K562 (cell line): ENCODE measurements around the gene FARP1. TPM values are rescaled to one million over a fixed set of nuclear protein-coding genes. Genes with fewer than 3 reads are reported as not detected.

Experiments
- ATAC-seq: fragments of 200-7000 bp; cut with Tn5 transposase; 3 replicates; pipeline ENCODE4 v1.9.1; 2020; ENCODE audit warnings: moderate library complexity
- BruUV-seq: library from RNA; stranded (reverse); fragments of 400-500 nt; replicated peaks from 2 replicates; lab custom pipeline; 2021; lab: Mats Ljungman, UMichigan
- CTCF ChIA-PET: fragments of 300-600 bp; formaldehyde crosslinking; extraction: SDS; loops from one replicate; lab custom pipeline; 2021; ENCODE audit warnings: low intra/inter-chr PET ratio; lab: Yijun Ruan, JAX
- POLR2A ChIA-PET: fragments of 300-600, 350-650 bp; sonication (Branson Sonifier 250); formaldehyde crosslinking; extraction: SDS; loops from one replicate; lab custom pipeline; 2021; ENCODE audit warnings: antibody characterized with exemption, inconsistent platforms; lab: Yijun Ruan, JAX
- DNase-seq, 4 experiments: peaks; one replicate each; pipeline versions ENCODE4 v3.0.0 to v3.0.0-alpha.2; 2011 to 2018; ENCODE audit warnings: low spot score in 3 of 4, mixed read lengths in 3 of 4; ENCODE audit errors: extremely low read depth in 1 of 4
- FAIRE-seq: peaks from 2 replicates; lab custom pipeline; 2011; peaks lifted over from hg19 to GRCh38; lab: Jason Lieb, UNC
- H2AFZ ChIP-seq: 2 replicates; pipeline ENCODE4 v1.6.0; 2011; ENCODE audit warnings: low read depth, low read length, control low read depth, inconsistent platforms
- H3K27ac ChIP-seq: fragments of 200-600 bp; 3 replicates; pipeline ENCODE4 v1.8.0; 2011; ENCODE audit warnings: low read depth, mild to moderate bottlenecking, control low read depth, inconsistent platforms, low read length, moderate library complexity, mixed read lengths; ENCODE audit errors: extremely low read depth
- H3K27me3 ChIP-seq, 2 experiments: fragments of 300-600 bp in 1 of 2; 2 replicates in 1 of 2; 3 replicates in 1 of 2; pipeline versions ENCODE4 v1.6.0 to v1.8.0; 2011; ENCODE audit warnings: inconsistent platforms in 2 of 2, low read length in 2 of 2, mild to moderate bottlenecking in 1 of 2, mixed read lengths in 1 of 2, moderate library complexity in 1 of 2; ENCODE audit not compliant: control insufficient read depth in 2 of 2, insufficient read depth in 2 of 2
- H3K36me3 ChIP-seq: fragments of 300-600 bp; 3 replicates; pipeline ENCODE4 v1.8.0; 2011; ENCODE audit warnings: mild to moderate bottlenecking, low read length, inconsistent platforms; ENCODE audit not compliant: control insufficient read depth, insufficient read depth
- H3K4me1 ChIP-seq, 2 experiments: fragments of 200-600 bp in 1 of 2; replicated peaks in 1 of 2; 2 replicates in 1 of 2; 3 replicates in 1 of 2; pipeline versions ENCODE4 v1.5.1 to v1.8.0; 2011; ENCODE audit warnings: inconsistent platforms in 2 of 2, low read length in 2 of 2, mild to moderate bottlenecking in 1 of 2, mixed read lengths in 1 of 2, moderate library complexity in 1 of 2; ENCODE audit not compliant: control insufficient read depth in 2 of 2, insufficient read depth in 2 of 2
- H3K4me2 ChIP-seq: 2 replicates; pipeline ENCODE4 v1.6.1; 2011; ENCODE audit warnings: low read length, control low read depth, inconsistent platforms, mixed read lengths; ENCODE audit not compliant: insufficient read depth
- H3K4me3 ChIP-seq: fragments of 200-600 bp; sonication (generic), shearing (Covaris generic); 2 replicates; pipeline ENCODE4 v1.5.1; 2016; ENCODE audit warnings: control low read depth, inconsistent platforms
- H3K79me2 ChIP-seq: fragments of 200-600 bp; 3 replicates; pipeline ENCODE4 v1.8.0; 2011; ENCODE audit warnings: low read length, inconsistent platforms; ENCODE audit not compliant: control insufficient read depth, insufficient read depth
- H3K9ac ChIP-seq, 2 experiments: 2 replicates each; pipeline versions ENCODE4 v1.6.0 to v1.6.1; 2011; ENCODE audit warnings: low read depth in 2 of 2, low read length in 2 of 2, control low read depth in 1 of 2, inconsistent platforms in 1 of 2, mild to moderate bottlenecking in 1 of 2, mixed read lengths in 1 of 2; ENCODE audit not compliant: insufficient read depth in 1 of 2
- H3K9me1 ChIP-seq: one replicate; pipeline ENCODE4 v1.6.0; 2011; ENCODE audit warnings: inconsistent platforms, mild to moderate bottlenecking, low read length, moderate library complexity; ENCODE audit not compliant: control insufficient read depth, insufficient read depth
- H3K9me3 ChIP-seq: replicated peaks from 2 replicates; pipeline ENCODE4 v1.5.1; 2011; ENCODE audit warnings: low read depth, low read length, inconsistent platforms; ENCODE audit not compliant: control insufficient read depth, insufficient read depth
- H4K20me1 ChIP-seq: replicated peaks from 2 replicates; pipeline ENCODE4 v1.6.1; 2011; ENCODE audit warnings: low read length, inconsistent platforms, mixed read lengths; ENCODE audit not compliant: control insufficient read depth, insufficient read depth
- ATF3 ChIP-seq, 2 experiments: fragments of 450-650 bp in 1 of 2; sonication (generic) in 1 of 2; formaldehyde crosslinking in 1 of 2; IDR thresholded peaks in 1 of 2; conservative IDR thresholded peaks in 1 of 2; 2 replicates each; pipeline versions ENCODE4 v1.6.1 to v1.8.1; 2016 to 2023; ENCODE audit warnings: mild to moderate bottlenecking in 2 of 2, moderate library complexity in 2 of 2, inconsistent platforms in 1 of 2, missing genetic modification reagents in 1 of 2
- BMI1 ChIP-seq: fragments of 150-350 bp; IDR thresholded peaks from 2 replicates; pipeline ENCODE4 v1.6.1; 2014; ENCODE audit warnings: low read length
- CCNT2 ChIP-seq: IDR thresholded peaks from 2 replicates; pipeline ENCODE4 v1.6.1; 2011; ENCODE audit warnings: borderline replicate concordance, low read depth, mild to moderate bottlenecking, moderate library complexity, mixed read lengths, low read length; ENCODE audit not compliant: insufficient read length; ENCODE audit errors: extremely low read depth
- CTBP1 ChIP-seq: fragments of 450-650 bp; IDR thresholded peaks from 2 replicates; pipeline ENCODE4 v1.6.1; 2016; ENCODE audit warnings: borderline replicate concordance
- FOXK1 ChIP-seq: sonication (generic); formaldehyde crosslinking; IDR thresholded peaks from 2 replicates; pipeline ENCODE4 v1.8.0; 2022; ENCODE audit warnings: missing genetic modification reagents, mild to moderate bottlenecking, borderline replicate concordance
- HOMEZ ChIP-seq: fragments of 250-450 bp; sonication (Bioruptor Pico); IDR thresholded peaks from 2 replicates; pipeline ENCODE4 v1.4.0; 2020; ENCODE audit warnings: mild to moderate bottlenecking, moderate library complexity
- NCOR1 ChIP-seq: fragments of 450-650 bp; IDR thresholded peaks from 2 replicates; pipeline ENCODE4 v1.6.1; 2016; ENCODE audit warnings: mild to moderate bottlenecking, moderate library complexity
- PPARD ChIP-seq: fragments of 250-450 bp; sonication (Bioruptor Pico); IDR thresholded peaks from 2 replicates; pipeline ENCODE4 v1.8.0; 2022; ENCODE audit warnings: inconsistent platforms, mild to moderate bottlenecking, moderate library complexity
- RUNX1 ChIP-seq: sonication (generic); IDR thresholded peaks from 2 replicates; pipeline ENCODE4 v1.6.1; 2016; ENCODE audit warnings: antibody characterized with exemption, low read depth
- SMAD4 ChIP-seq: fragments of 250-450 bp; sonication (Bioruptor Pico); conservative IDR thresholded peaks from 2 replicates; pipeline ENCODE4 v1.8.0; 2021; ENCODE audit warnings: inconsistent platforms, mild to moderate bottlenecking, moderate library complexity
- SREBF1 ChIP-seq: fragments of 150-350 bp; IDR thresholded peaks from 2 replicates; pipeline ENCODE4 v1.6.1; 2014; ENCODE audit warnings: antibody characterized with exemption, low read depth, low read length, borderline replicate concordance
- ZBTB8A ChIP-seq: fragments of 450-650 bp; IDR thresholded peaks from 2 replicates; pipeline ENCODE4 v1.6.1; 2018; ENCODE audit warnings: mild to moderate bottlenecking, moderate library complexity; ENCODE audit not compliant: partially characterized antibody
- ZNF695 ChIP-seq: fragments of 450-650 bp; formaldehyde crosslinking; IDR thresholded peaks from 2 replicates; pipeline ENCODE4 v1.4.0; 2020; ENCODE audit warnings: mild to moderate bottlenecking, moderate library complexity
- ZSCAN29 ChIP-seq: fragments of 450-650 bp; IDR thresholded peaks from 2 replicates; pipeline ENCODE4 v1.6.1; 2017
- WGBS: fragments of 100-300 bp; shearing (Covaris generic); methylation state at CpG from one replicate; pipeline ENCODE4 v1.1.6; 2016; ENCODE audit warnings: low coverage, mixed read lengths; ENCODE audit not compliant: insufficient coverage; ENCODE audit errors: missing lambda C conversion rate; 5-methylcytosine and 5-hydroxymethylcytosine counted together
- in situ Hi-C: fragments of 300-500 bp; cut with MboI; formaldehyde crosslinking; loops from 4 replicates; pipeline ENCODE4 v1.15.0; 2018; ENCODE audit warnings: inconsistent platforms, mixed read lengths
- intact Hi-C: fragments of 100-400 bp; cut with micrococcal nuclease; formaldehyde crosslinking; loops from 2 replicates; pipeline ENCODE4 v1.14.2; 2022
- polyA plus RNA-seq, 8 experiments: library from polyadenylated mRNA; depleted of rRNA in 4 of 8; stranded (reverse) in 5 of 8; unstranded in 3 of 8; fragments of >200 nt; fragmentation: Nextera tagmentation in 2 of 8; fragmentation: Illumina TruSeq in 1 of 8; extraction: Ambion mirVana in 2 of 8; extraction: Trizol in 1 of 8; gene quantifications; 2 replicates each; pipeline versions ENCODE4 v1.2.1 to v1.2.3, GENCODE V29; 2011 to 2014; ENCODE audit warnings: inconsistent platforms in 1 of 8, missing spikeins in 1 of 8
- total RNA-seq, 7 experiments: library from RNA; depleted of rRNA in 6 of 7; stranded (reverse); fragments of >200 nt in 6 of 7; fragmentation: Illumina TruSeq in 2 of 7; extraction: Trizol in 2 of 7; gene quantifications; 2 replicates each; pipeline versions ENCODE4 v1.2.1 to v1.2.3, GENCODE V29; 2011 to 2021; ENCODE audit warnings: low replicate concordance in 1 of 7

The FARP1 gene
- total and polyA plus RNA-seq, 9 of the 15 experiments (the other 6 are each of a cell fraction or from before 2014, with no cell fraction given) = 0.03 to 0.29 (median 0.05) TPM; not detected in 3

GRCh38 chr13:98251708-98252107 is 108.8 kb downstream of the FARP1 start:
- in situ Hi-C loops = no loop called here
- CTCF ChIA-PET = no interaction called here
- no peak for DNase-seq
- POLR2A ChIA-PET = no interaction called here
- Histone ChIP-seq H3K36me3 (no peaks in the 10 kb centered on the region), H3K9me1 (no peaks in the 10 kb centered on the region), H3K4me1 (no peaks in the 10 kb centered on the region)
- no peak for ATAC-seq
- FAIRE-seq = no peak
- TF ChIP-seq ATF3 (IDR thresholded peaks at IDR 0.05) (peak; percentile 36; the same call in 1 of the 2 replicates), ATF3 (CRISPR knock-in tag; conservative IDR thresholded peaks at IDR 0.05) (no peak), SREBF1 (no peak), CTBP1 (no peak)
- TF ChIP-seq, all 486 proteins: peak for 1
- Histone ChIP-seq H3K27me3 (peaks cover 0 to 21% of the 10 kb centered on the region in 2 experiments; a peak in 2 of 5 replicates), H4K20me1 (no peaks in the 10 kb centered on the region), H3K9me3 (no peaks in the 10 kb centered on the region), H2AFZ (no peak overlapping the region), H3K4me2 (no peak overlapping the region), H3K9ac (no peak overlapping the region), H3K4me3 (no peak overlapping the region), H3K79me2 (no peaks in the 10 kb centered on the region), H3K27ac (no peak overlapping the region)
- intact Hi-C loops = no loop called here
- 2% methylated on average over 7 of the region's 7 CpGs for WGBS
- BruUV-seq = no TSS peak

GRCh38 chr13:98252931-98253470 is 110.1 kb downstream of the FARP1 start:
- H3K27me3 ChIP-seq = peaks cover 0 to 9% of the 10 kb centered on the region in 2 experiments; a peak in 1 of 5 replicates
- WGBS = 0% methylated on average over 6 of the region's 7 CpGs
- ChIA-PET POLR2A (no interaction called here), CTCF (no interaction called here)
- no peak overlapping the region for H3K9ac ChIP-seq
- FAIRE-seq (no peak), DNase-seq (no peak), ATAC-seq (no peak)
- H3K4me2 ChIP-seq = no peak overlapping the region
- H3K9me1 ChIP-seq = no peaks in the 10 kb centered on the region
- in situ Hi-C loops (no loop called here), intact Hi-C loops (no loop called here)
- H4K20me1 ChIP-seq = no peaks in the 10 kb centered on the region
- no peaks in the 10 kb centered on the region for H3K9me3 ChIP-seq
- H3K36me3 ChIP-seq = no peaks in the 10 kb centered on the region
- H3K27ac ChIP-seq = no peak overlapping the region
- H3K4me1 ChIP-seq = no peaks in the 10 kb centered on the region
- no peak overlapping the region for H2AFZ ChIP-seq
- no peaks in the 10 kb centered on the region for H3K79me2 ChIP-seq
- no TSS peak for BruUV-seq
- no peak overlapping the region for H3K4me3 ChIP-seq
- TF ChIP-seq RUNX1 = no peak
- no peak for TF ChIP-seq CCNT2
- TF ChIP-seq NCOR1 = no peak
- no peak for TF ChIP-seq PPARD (CRISPR knock-in tag)
- TF ChIP-seq ZSCAN29 = no peak
- TF ChIP-seq SMAD4 (CRISPR knock-in tag) = no peak
- no peak for TF ChIP-seq BMI1
- TF ChIP-seq FOXK1 (CRISPR knock-in tag) = no peak
- no peak for TF ChIP-seq ZBTB8A
- no peak for TF ChIP-seq HOMEZ (CRISPR knock-in tag)
- no peak for TF ChIP-seq ZNF695 (CRISPR knock-in tag)
